Endothelial cell of coronary artery (primary cell): Measurements from ENCODE around the gene ELOB. TPM values are rescaled to one million over a fixed set of nuclear protein-coding genes. Genes with fewer than 3 reads are reported as not detected.

ENCODE experiments used
- total RNA-seq: library from RNA; depleted of rRNA; stranded (reverse); fragments of >200 nt; gene quantifications from 2 replicates; pipeline ENCODE4 v1.2.3, GENCODE V29; 2014

ELOB gene
- total RNA-seq = 386 and 446 TPM in 2 replicates

GRCh38 chr16:2777231-2777902 lies at the start of gene ELOB:
Gene ELOB, minus strand, starts transcription at chr16:2777280. Its CDS starts 41 bp downstream, at chr16:2777239.

GRCh38 chr16:2816751-2817339 lies 39.8 kb upstream of the ELOB start, which contains the start of gene PRSS21:
Gene PRSS21, plus strand, starts transcription at chr16:2817237. Its CDS starts 32 bp downstream, at chr16:2817269.

GRCh38 chr16:2787406-2787805 lies 10.3 kb upstream of the ELOB start, which contains the start of gene PRSS33:
Gene PRSS33, minus strand, starts transcription at chr16:2787560. Its CDS starts 1,013 bp downstream, at chr16:2786547.

GRCh38 chr16:2752035-2752849 lies 24.8 kb downstream of the ELOB start, which contains the start of gene SRRM2:
Gene SRRM2, plus strand, starts transcription at chr16:2752638. Its CDS starts 3,727 bp downstream, at chr16:2756365.

Other genes with a start within 250 kb of the ELOB start
- not detected in 2 replicates for gene CEMP1, start 245.9 kb downstream of the ELOB start, total RNA-seq
- 14.2 and 16.2 TPM in 2 replicates for gene PDPK1, start 239.3 kb downstream of the ELOB start, total RNA-seq
- 19.9 and 21.6 TPM in 2 replicates for gene KCTD5, start 94.8 kb downstream of the ELOB start, total RNA-seq
- 0.09 and 0.28 TPM in 2 replicates for gene PRSS27, start 57.1 kb downstream of the ELOB start, total RNA-seq
- gene SRRM2, start 24.6 kb downstream of the ELOB start, total RNA-seq = 36.8 and 59.9 TPM in 2 replicates
- not detected in 2 replicates for gene PRSS33, start 10.3 kb upstream of the ELOB start, total RNA-seq
- not detected in 2 replicates for gene PRSS41, start 21.2 kb upstream of the ELOB start, total RNA-seq
- gene PRSS21, start 40.0 kb upstream of the ELOB start, total RNA-seq = not detected in 2 replicates
- gene ZG16B, start 53.0 kb upstream of the ELOB start, total RNA-seq = 0.09 and 1.9 TPM in 2 replicates
- not detected in 2 replicates for gene PRSS22, start 80.9 kb upstream of the ELOB start, total RNA-seq
- gene FLYWCH2, start 105.9 kb upstream of the ELOB start, total RNA-seq = 36.6 and 50.6 TPM in 2 replicates
- gene FLYWCH1, start 134.7 kb upstream of the ELOB start, total RNA-seq = 26.1 and 35.3 TPM in 2 replicates
- gene KREMEN2, start 187.0 kb upstream of the ELOB start, total RNA-seq = not detected in 2 replicates
- 7.1 and 12.1 TPM in 2 replicates for gene PAQR4, start 192.1 kb upstream of the ELOB start, total RNA-seq
- 3.0 and 4.2 TPM in 2 replicates for gene PKMYT1, start 203.2 kb upstream of the ELOB start, total RNA-seq
- not detected in 2 replicates for gene CLDN9, start 235.6 kb upstream of the ELOB start, total RNA-seq
- gene CLDN6, start 240.9 kb upstream of the ELOB start, total RNA-seq = not detected in 2 replicates
- 136 and 230 TPM in 2 replicates for gene TNFRSF12A, start 243.1 kb upstream of the ELOB start, total RNA-seq
- gene HCFC1R1, start 246.7 kb upstream of the ELOB start, total RNA-seq = 6.1 and 10.1 TPM in 2 replicates
- 23.6 and 23.8 TPM in 2 replicates for gene THOC6, start 246.8 kb upstream of the ELOB start, total RNA-seq